K562 (cell line): Measurements from ENCODE around the gene NDUFAF5. TPM values are rescaled to one million over a fixed set of nuclear protein-coding genes. Genes with fewer than 3 reads are reported as not detected.

ENCODE experiments used
- CBX5 ChIP-seq: IDR thresholded peaks from 2 replicates; pipeline ENCODE4 v1.6.1; 2014; ENCODE audit warnings: low read depth, borderline replicate concordance
- ELF1 ChIP-seq: fragments of 200-800 bp; sonication (Bioruptor generic); IDR thresholded peaks from 2 replicates; pipeline ENCODE4 v1.6.1; 2016; ENCODE audit warnings: missing genetic modification characterization, missing compliant biosample characterization
- FOXJ3 ChIP-seq: sonication (generic); formaldehyde crosslinking; IDR thresholded peaks from 2 replicates; pipeline ENCODE4 v1.4.0; 2020; ENCODE audit warnings: mild to moderate bottlenecking, missing genetic modification reagents
- FOXO4 ChIP-seq: fragments of 450-650 bp; formaldehyde crosslinking; IDR thresholded peaks from 2 replicates; pipeline ENCODE4 v1.4.0; 2020; ENCODE audit warnings: mild to moderate bottlenecking, moderate library complexity
- KAT2B ChIP-seq: IDR thresholded peaks from one replicate; pipeline ENCODE4 v1.6.1; 2012; ENCODE audit warnings: low read depth, mild to moderate bottlenecking, control low read depth, inconsistent platforms, low read length, moderate library complexity
- KLF13 ChIP-seq: fragments of 450-650 bp; IDR thresholded peaks from 2 replicates; pipeline ENCODE4 v1.6.1; 2016; ENCODE audit warnings: missing genetic modification characterization, low read depth, mild to moderate bottlenecking, missing compliant biosample characterization, moderate library complexity, borderline replicate concordance
- MAX ChIP-seq: sonication (generic); formaldehyde crosslinking; IDR thresholded peaks from 2 replicates; pipeline ENCODE4 v1.9.0; 2022; ENCODE audit warnings: mild to moderate bottlenecking, missing genetic modification reagents
- MEF2A ChIP-seq: IDR thresholded peaks from 2 replicates; pipeline ENCODE4 v1.6.1; 2011; ENCODE audit warnings: low read depth, mild to moderate bottlenecking, low read length, moderate library complexity; ENCODE audit not compliant: control insufficient read depth
- NFATC3 ChIP-seq: fragments of 450-650 bp; IDR thresholded peaks from 2 replicates; pipeline ENCODE4 v1.6.1; 2017; ENCODE audit warnings: mild to moderate bottlenecking
- RUNX1 ChIP-seq: sonication (generic); IDR thresholded peaks from 2 replicates; pipeline ENCODE4 v1.6.1; 2016; ENCODE audit warnings: antibody characterized with exemption, low read depth
- SAFB2 ChIP-seq: fragments of 200-400 bp; formaldehyde crosslinking; IDR thresholded peaks from 2 replicates; pipeline ENCODE4 v1.6.1; 2018; ENCODE audit warnings: borderline replicate concordance, low read length, low read depth, moderate library complexity; ENCODE audit not compliant: severe bottlenecking
- STAT5A ChIP-seq: IDR thresholded peaks from 2 replicates; pipeline ENCODE4 v1.6.1; 2012; ENCODE audit warnings: low read length, inconsistent platforms, borderline replicate concordance
- TARDBP ChIP-seq: fragments of 450-650 bp; IDR thresholded peaks from 2 replicates; pipeline ENCODE4 v1.6.1; 2016
- TBL1XR1 ChIP-seq, 2 experiments: IDR thresholded peaks; 2 replicates each; pipeline ENCODE4 v1.6.1; 2012; ENCODE audit warnings: improper control_type of control experiment in 2 of 2, low read length in 2 of 2, mild to moderate bottlenecking in 1 of 2
- ZKSCAN3 ChIP-seq: fragments of 250-450 bp; sonication (Bioruptor Pico); IDR thresholded peaks from 2 replicates; pipeline ENCODE4 v1.4.0; 2020
- ZNF184 ChIP-seq: sonication (generic); formaldehyde crosslinking; IDR thresholded peaks from 2 replicates; pipeline ENCODE4 v1.5.0; 2020; ENCODE audit warnings: missing genetic modification reagents
- ZNF3 ChIP-seq: fragments of 250-450 bp; sonication (Bioruptor Pico); IDR thresholded peaks from 2 replicates; pipeline ENCODE4 v1.5.0; 2021; ENCODE audit warnings: mild to moderate bottlenecking, moderate library complexity
- ZNF324 ChIP-seq: fragments of 250-450 bp; sonication (Bioruptor Pico); IDR thresholded peaks from 2 replicates; pipeline ENCODE4 v1.4.0; 2020; ENCODE audit warnings: mild to moderate bottlenecking
- ZNF584 ChIP-seq: fragments of 200-800 bp; sonication (Bioruptor generic); IDR thresholded peaks from 2 replicates; pipeline ENCODE4 v1.6.1; 2016; ENCODE audit warnings: low read depth, mild to moderate bottlenecking, missing genetic modification characterization, missing compliant biosample characterization
- ZNF589 ChIP-seq: fragments of 200-800 bp; sonication (Bioruptor generic); IDR thresholded peaks from 2 replicates; pipeline ENCODE4 v1.6.1; 2016; ENCODE audit warnings: low read depth, missing genetic modification characterization, missing compliant biosample characterization
- polyA plus RNA-seq, 8 experiments: library from polyadenylated mRNA; depleted of rRNA in 4 of 8; stranded (reverse) in 5 of 8; unstranded in 3 of 8; fragments of >200 nt; fragmentation: Nextera tagmentation in 2 of 8; fragmentation: Illumina TruSeq in 1 of 8; extraction: Ambion mirVana in 2 of 8; extraction: Trizol in 1 of 8; gene quantifications; 2 replicates each; pipeline versions ENCODE4 v1.2.1 to v1.2.3, GENCODE V29; 2011 to 2014; ENCODE audit warnings: inconsistent platforms in 1 of 8, missing spikeins in 1 of 8
- total RNA-seq, 7 experiments: library from RNA; depleted of rRNA in 6 of 7; stranded (reverse); fragments of >200 nt in 6 of 7; fragmentation: Illumina TruSeq in 2 of 7; extraction: Trizol in 2 of 7; gene quantifications; 2 replicates each; pipeline versions ENCODE4 v1.2.1 to v1.2.3, GENCODE V29; 2011 to 2021; ENCODE audit warnings: low replicate concordance in 1 of 7
- TF ChIP-seq, protein P1 (sequence below): fragments of 250-450 bp; sonication (Bioruptor Pico); IDR thresholded peaks from 2 replicates; pipeline ENCODE4 v1.4.0; 2020; ENCODE audit warnings: mild to moderate bottlenecking, moderate library complexity, borderline replicate concordance
- TF ChIP-seq, protein P2 (sequence below): sonication (generic); formaldehyde crosslinking; IDR thresholded peaks from 2 replicates; pipeline ENCODE4 v1.8.0; 2022; ENCODE audit warnings: missing genetic modification reagents, mild to moderate bottlenecking, moderate library complexity, borderline replicate concordance
- TF ChIP-seq, protein P3 (sequence below): fragments of 450-650 bp; conservative IDR thresholded peaks from 2 replicates; pipeline ENCODE4 v1.6.1; 2016; ENCODE audit warnings: missing genetic modification characterization, low read depth, mild to moderate bottlenecking, missing compliant biosample characterization, moderate library complexity

The NDUFAF5 gene
- total and polyA plus RNA-seq, 9 of the 15 experiments (the other 6 are each of a cell fraction or from before 2014, with no cell fraction given), result 17.2 to 33.1 (median 27.3) TPM

- TF ChIP-seq ZNF184 (CRISPR knock-in tag), result no peak
- no peak for TF ChIP-seq KAT2B
- TF ChIP-seq, protein P1, sequence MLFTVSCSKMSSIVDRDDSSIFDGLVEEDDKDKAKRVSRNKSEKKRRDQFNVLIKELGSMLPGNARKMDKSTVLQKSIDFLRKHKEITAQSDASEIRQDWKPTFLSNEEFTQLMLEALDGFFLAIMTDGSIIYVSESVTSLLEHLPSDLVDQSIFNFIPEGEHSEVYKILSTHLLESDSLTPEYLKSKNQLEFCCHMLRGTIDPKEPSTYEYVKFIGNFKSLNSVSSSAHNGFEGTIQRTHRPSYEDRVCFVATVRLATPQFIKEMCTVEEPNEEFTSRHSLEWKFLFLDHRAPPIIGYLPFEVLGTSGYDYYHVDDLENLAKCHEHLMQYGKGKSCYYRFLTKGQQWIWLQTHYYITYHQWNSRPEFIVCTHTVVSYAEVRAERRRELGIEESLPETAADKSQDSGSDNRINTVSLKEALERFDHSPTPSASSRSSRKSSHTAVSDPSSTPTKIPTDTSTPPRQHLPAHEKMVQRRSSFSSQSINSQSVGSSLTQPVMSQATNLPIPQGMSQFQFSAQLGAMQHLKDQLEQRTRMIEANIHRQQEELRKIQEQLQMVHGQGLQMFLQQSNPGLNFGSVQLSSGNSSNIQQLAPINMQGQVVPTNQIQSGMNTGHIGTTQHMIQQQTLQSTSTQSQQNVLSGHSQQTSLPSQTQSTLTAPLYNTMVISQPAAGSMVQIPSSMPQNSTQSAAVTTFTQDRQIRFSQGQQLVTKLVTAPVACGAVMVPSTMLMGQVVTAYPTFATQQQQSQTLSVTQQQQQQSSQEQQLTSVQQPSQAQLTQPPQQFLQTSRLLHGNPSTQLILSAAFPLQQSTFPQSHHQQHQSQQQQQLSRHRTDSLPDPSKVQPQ, result no peak
- TF ChIP-seq RUNX1, result no peak
- TF ChIP-seq, protein P2, sequence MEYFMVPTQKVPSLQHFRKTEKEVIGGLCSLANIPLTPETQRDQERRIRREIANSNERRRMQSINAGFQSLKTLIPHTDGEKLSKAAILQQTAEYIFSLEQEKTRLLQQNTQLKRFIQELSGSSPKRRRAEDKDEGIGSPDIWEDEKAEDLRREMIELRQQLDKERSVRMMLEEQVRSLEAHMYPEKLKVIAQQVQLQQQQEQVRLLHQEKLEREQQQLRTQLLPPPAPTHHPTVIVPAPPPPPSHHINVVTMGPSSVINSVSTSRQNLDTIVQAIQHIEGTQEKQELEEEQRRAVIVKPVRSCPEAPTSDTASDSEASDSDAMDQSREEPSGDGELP (CRISPR knock-in tag), result peak; percentile 81
- no peak for TF ChIP-seq ZNF324
- TF ChIP-seq MEF2A, result no peak
- no peak for TF ChIP-seq FOXJ3 (CRISPR knock-in tag)
- no peak for TF ChIP-seq STAT5A
- peak; percentile 91 for TF ChIP-seq MAX
- no peak for TF ChIP-seq ZKSCAN3 (CRISPR knock-in tag)
- TF ChIP-seq NFATC3, result no peak
- TF ChIP-seq FOXO4, result no peak
- no peak for TF ChIP-seq CBX5
- TF ChIP-seq, protein P3, sequence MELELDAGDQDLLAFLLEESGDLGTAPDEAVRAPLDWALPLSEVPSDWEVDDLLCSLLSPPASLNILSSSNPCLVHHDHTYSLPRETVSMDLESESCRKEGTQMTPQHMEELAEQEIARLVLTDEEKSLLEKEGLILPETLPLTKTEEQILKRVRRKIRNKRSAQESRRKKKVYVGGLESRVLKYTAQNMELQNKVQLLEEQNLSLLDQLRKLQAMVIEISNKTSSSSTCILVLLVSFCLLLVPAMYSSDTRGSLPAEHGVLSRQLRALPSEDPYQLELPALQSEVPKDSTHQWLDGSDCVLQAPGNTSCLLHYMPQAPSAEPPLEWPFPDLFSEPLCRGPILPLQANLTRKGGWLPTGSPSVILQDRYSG (tag), result no peak
- no peak for TF ChIP-seq TBL1XR1 (IDR thresholded peaks at IDR 0.05; ENCODE audit: low read length in 2 of 2)
- TF ChIP-seq SAFB2, result no peak
- no peak for TF ChIP-seq TARDBP
- no peak for TF ChIP-seq ZNF3
- no peak for TF ChIP-seq ZNF589 (CRISPR knock-in tag)
- TF ChIP-seq KLF13, result no peak
- TF ChIP-seq ELF1, result no peak
- TF ChIP-seq ZNF584 (CRISPR knock-in tag), result no peak
These were observed at the start of gene NDUFAF5, which contains the start of gene ESF1 (continued) for GRCh38 chr20:13784893-13785715.
